GM12878 (cell line): ENCODE measurements around the gene L3MBTL1. TPM values are rescaled to one million over a fixed set of nuclear protein-coding genes. Genes with fewer than 3 reads are reported as not detected.

Experiments
- ATAC-seq: fragments of 200-7000 bp; cut with Tn5 transposase; 3 replicates; pipeline ENCODE4 v1.9.1; 2020; ENCODE audit warnings: mild to moderate bottlenecking, moderate library complexity
- BruUV-seq: library from RNA; stranded (reverse); fragments of 400-500 nt; replicated peaks from 2 replicates; lab custom pipeline; 2021; lab: Mats Ljungman, UMichigan
- CTCF ChIA-PET: fragments of 300-600 bp; sonication (Branson Sonifier 250); formaldehyde crosslinking; extraction: SDS; loops from one replicate; lab custom pipeline; 2021; ENCODE audit warnings: inconsistent platforms; lab: Yijun Ruan, JAX
- POLR2A ChIA-PET: fragments of 350-600 bp; formaldehyde crosslinking; extraction: SDS; loops from one replicate; lab custom pipeline; 2021; ENCODE audit warnings: inconsistent platforms; lab: Charles Lee
- RAD21 ChIA-PET: fragments of 300-600 bp; sonication (Branson Sonifier 250); formaldehyde crosslinking; loops from one replicate; lab custom pipeline; 2023; ENCODE audit warnings: antibody characterized with exemption; ENCODE audit not compliant: unreplicated experiment; lab: Charles Lee
- SMC1A ChIA-PET: fragments of 300-600 bp; sonication (Branson Sonifier 250); formaldehyde crosslinking; loops from one replicate; lab custom pipeline; 2023; ENCODE audit not compliant: unreplicated experiment, uncharacterized antibody; lab: Charles Lee
- DNase-seq: peaks from one replicate; pipeline ENCODE4 v3.0.0-alpha.2; 2011; ENCODE audit warnings: low read depth, low spot score
- FAIRE-seq: peaks from 3 replicates; lab custom pipeline; 2011; peaks lifted over from hg19 to GRCh38; lab: Jason Lieb, UNC
- H2AFZ ChIP-seq: 2 replicates; pipeline ENCODE4 v1.6.0; 2011; ENCODE audit warnings: low read depth, low read length, control low read depth; ENCODE audit not compliant: control insufficient read depth
- H3K27ac ChIP-seq: 2 replicates; pipeline ENCODE4 v1.5.1; 2011; ENCODE audit warnings: control low read depth; ENCODE audit not compliant: control insufficient read depth, insufficient read depth
- H3K27me3 ChIP-seq, 2 experiments: replicated peaks in 1 of 2; 2 replicates each; pipeline versions ENCODE4 v1.6.0 to v1.6.1; 2011; ENCODE audit warnings: low read length in 1 of 2; ENCODE audit not compliant: control insufficient read depth in 2 of 2, insufficient read depth in 2 of 2
- H3K36me3 ChIP-seq, 2 experiments: 2 replicates each; pipeline ENCODE4 v1.5.1; 2011; ENCODE audit warnings: low read length in 1 of 2; ENCODE audit not compliant: control insufficient read depth in 2 of 2, insufficient read depth in 2 of 2
- H3K4me1 ChIP-seq: 2 replicates; pipeline ENCODE4 v1.6.1; 2011; ENCODE audit warnings: mild to moderate bottlenecking, low read length, moderate library complexity, mixed read lengths; ENCODE audit not compliant: control insufficient read depth, insufficient read depth
- H3K4me2 ChIP-seq: 2 replicates; pipeline ENCODE4 v1.6.0; 2011; ENCODE audit warnings: control low read depth; ENCODE audit not compliant: control insufficient read depth, insufficient read depth
- H3K4me3 ChIP-seq: fragments of 200-600 bp; sonication (generic); 2 replicates; pipeline ENCODE4 v1.5.1; 2016
- H3K79me2 ChIP-seq: 2 replicates; pipeline ENCODE4 v1.6.0; 2011; ENCODE audit warnings: low read length; ENCODE audit not compliant: control insufficient read depth, insufficient read depth
- H3K9ac ChIP-seq: 2 replicates; pipeline ENCODE4 v1.8.0; 2011; ENCODE audit warnings: low read length, control low read depth, mixed read lengths; ENCODE audit not compliant: control insufficient read depth, insufficient read depth
- H3K9me3 ChIP-seq: replicated peaks from 3 replicates; pipeline ENCODE4 v1.5.1; 2011; ENCODE audit warnings: mild to moderate bottlenecking, low read length; ENCODE audit not compliant: control insufficient read depth, insufficient read depth
- H4K20me1 ChIP-seq: 2 replicates; pipeline ENCODE4 v1.6.0; 2011; ENCODE audit not compliant: control insufficient read depth, insufficient read depth
- BMI1 ChIP-seq: fragments of 450-650 bp; IDR thresholded peaks from 2 replicates; pipeline ENCODE4 v1.6.1; 2016; ENCODE audit warnings: mild to moderate bottlenecking, moderate library complexity, borderline replicate concordance
- IRF3 ChIP-seq: fragments of 450-650 bp; IDR thresholded peaks from 2 replicates; pipeline ENCODE4 v1.6.1; 2014; ENCODE audit warnings: mild to moderate bottlenecking
- MAX ChIP-seq: IDR thresholded peaks from 2 replicates; pipeline ENCODE4 v1.6.1; 2012; ENCODE audit warnings: low read depth, low read length, improper control_type of control experiment
- NR2F1 ChIP-seq: fragments of 450-650 bp; conservative IDR thresholded peaks from 2 replicates; pipeline ENCODE4 v1.6.1; 2017; ENCODE audit warnings: mild to moderate bottlenecking
- RAD21 ChIP-seq: IDR thresholded peaks from 2 replicates; pipeline ENCODE4 v1.6.1; 2011; ENCODE audit warnings: mild to moderate bottlenecking, low read depth, low read length, moderate library complexity; ENCODE audit not compliant: insufficient read depth
- RELA ChIP-seq: fragments of 450-650 bp; IDR thresholded peaks from 2 replicates; pipeline ENCODE4 v1.8.0; 2014; ENCODE audit warnings: borderline replicate concordance; ENCODE audit not compliant: partially characterized antibody
- WGBS: methylation state at CpG from one replicate; pipeline ENCODE4 v1.1.6; 2016; ENCODE audit warnings: low lambda C conversion rate; ENCODE audit not compliant: insufficient replicate concordance, insufficient coverage; ENCODE audit errors: missing lambda C conversion rate; 5-methylcytosine and 5-hydroxymethylcytosine counted together
- in situ Hi-C: fragments of 300-500 bp; cut with MboI; formaldehyde crosslinking; loops from 9 replicates; pipeline ENCODE4 v1.14.3; 2018; ENCODE audit warnings: mixed read lengths
- intact Hi-C: fragments of 100-400 bp; cut with micrococcal nuclease; formaldehyde crosslinking; loops from one replicate; pipeline ENCODE4 v1.14.2; 2022; ENCODE audit not compliant: unreplicated experiment
- polyA plus RNA-seq, 11 experiments: library from polyadenylated mRNA; depleted of rRNA in 4 of 11; unstranded in 6 of 11; stranded (reverse) in 5 of 11; fragments of >200 nt; fragmentation: Nextera tagmentation in 4 of 11; fragmentation: Illumina TruSeq in 1 of 11; extraction: Ambion mirVana in 4 of 11; extraction: Trizol in 1 of 11; gene quantifications; 1 replicate in 1 of 11; 2 replicates in 10 of 11; pipeline versions ENCODE4 v1.2.1 to v1.2.3, GENCODE V29; 2011 to 2016; ENCODE audit warnings: inconsistent platforms in 2 of 11, missing spikeins in 2 of 11, low read depth in 1 of 11
- total RNA-seq, 4 experiments: library from RNA; depleted of rRNA in 3 of 4; stranded (reverse); fragments of >200 nt in 3 of 4; fragmentation: Illumina TruSeq in 1 of 4; extraction: Trizol in 1 of 4; gene quantifications; 2 replicates each; pipeline versions ENCODE4 v1.2.1 to v1.2.3, GENCODE V29; 2013 to 2021

Gene L3MBTL1
- total and polyA plus RNA-seq, 10 of the 15 experiments (the other 5 are each of a cell fraction or from before 2014, with no cell fraction given), result 0.56 to 6.6 (median 3.9) TPM

GRCh38 chr20:43544501-43544900 is 37.0 kb downstream of the L3MBTL1 start:
- H3K79me2 ChIP-seq, result no peaks in the 10 kb centered on the region
- intact Hi-C loops (no loop called here), in situ Hi-C loops (no loop called here)
- H3K4me1 ChIP-seq, result no peaks in the 10 kb centered on the region
- FAIRE-seq (no peak), DNase-seq (no peak), ATAC-seq (no peak)
- no peaks in the 10 kb centered on the region for H3K36me3 ChIP-seq
- no peaks in the 10 kb centered on the region for H4K20me1 ChIP-seq
- H3K9me3 ChIP-seq, result no peaks in the 10 kb centered on the region
- no peak overlapping the region for H3K4me3 ChIP-seq
- CTCF ChIA-PET, result interaction anchor here (0.9 kb wide), 1 partner anchor 147 kb away, joined by 3 read pairs; no protein-coding TSS in a partner anchor
- BruUV-seq, result no TSS peak
- no peak overlapping the region for H3K9ac ChIP-seq
- SMC1A ChIA-PET, result no interaction called here
- POLR2A ChIA-PET, result no interaction called here
- no peak overlapping the region for H3K27ac ChIP-seq
- RAD21 ChIA-PET, result no interaction called here
- no peaks in the 10 kb centered on the region; a peak in 1 of 4 replicates for H3K27me3 ChIP-seq
- no peak for TF ChIP-seq MAX
- TF ChIP-seq RAD21, result no peak
- TF ChIP-seq BMI1, result no peak
- no peak for TF ChIP-seq NR2F1
- no peak for TF ChIP-seq RELA
- TF ChIP-seq IRF3, result no peak
- 73% methylated on average over 9 of the region's 9 CpGs for WGBS
- no peak overlapping the region for H3K4me2 ChIP-seq
- no peak overlapping the region for H2AFZ ChIP-seq
